ENCODE results near the gene CASP8AP2. TPM values are rescaled to one million over a fixed set of nuclear protein-coding genes. Genes with fewer than 3 reads are reported as not detected.
A peak's percentile ranks its signal among the peaks of the same experiment; 100 is the strongest.

CASP8AP2 gene
- total and polyA plus RNA-seq, 9 of the 15 experiments (the other 6 are each of a cell fraction or from before 2014, with no cell fraction given) = 10.6 to 30.0 (median 19.1) TPM

DNA sequence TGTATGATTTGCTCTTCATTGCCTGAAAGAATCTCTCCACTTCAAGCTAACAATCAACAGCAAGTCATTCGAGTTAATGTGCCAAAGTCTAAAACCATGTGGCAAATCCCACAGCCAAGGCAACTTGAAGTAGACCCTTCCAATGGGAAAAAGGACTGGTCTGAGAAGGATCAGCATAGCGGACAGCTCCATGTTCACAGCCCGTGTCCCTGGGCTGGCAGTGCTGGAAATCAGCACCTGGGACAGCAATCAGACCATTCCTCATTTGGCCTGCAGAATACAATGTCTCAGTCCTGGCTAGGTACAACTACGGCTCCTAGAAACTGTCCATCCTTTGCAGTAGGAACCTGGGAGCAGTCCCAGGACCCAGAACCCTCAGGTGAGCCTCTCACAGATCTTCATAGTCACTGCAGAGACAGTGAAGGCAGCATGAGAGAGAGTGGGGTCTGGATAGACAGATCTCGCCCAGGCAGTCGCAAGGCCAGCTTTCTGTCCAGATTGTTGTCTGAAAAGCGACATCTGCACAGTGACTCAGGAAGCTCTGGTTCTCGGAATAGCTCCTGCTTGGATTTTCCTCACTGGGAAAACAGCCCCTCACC, 65.7 kb downstream of the CASP8AP2 start (continued):
- TF ChIP-seq TEAD1 (CRISPR knock-in tag; IDR thresholded peaks at IDR 0.05) = peak in 1 of 2 experiments; percentile 71; a peak in 1 of 4 replicates
- no peak for TF ChIP-seq XRCC3 (IDR thresholded peaks at IDR 0.05)
- no peak for TF ChIP-seq CAMTA2 (CRISPR knock-in tag; conservative IDR thresholded peaks at IDR 0.05)
- peak; percentile 36; the same call in 1 of the 2 replicates for TF ChIP-seq ZNF197 (CRISPR knock-in tag; IDR thresholded peaks at IDR 0.05; ENCODE audit: low read depth)
- peak in 1 of 2 experiments; percentile 92; a peak in 1 of 4 replicates for TF ChIP-seq SIN3A (IDR thresholded peaks at IDR 0.05; ENCODE audit: borderline replicate concordance in 2 of 2, control insufficient read depth in 1 of 2, low read depth in 2 of 2, low read length in 2 of 2)
- TF ChIP-seq HDAC1 (IDR thresholded peaks at IDR 0.05) = peak in 1 of 2 experiments; percentile 38; a peak in 1 of 4 replicates
- no peak for TF ChIP-seq NFATC3 (IDR thresholded peaks at IDR 0.05)
- TF ChIP-seq, protein P1, sequence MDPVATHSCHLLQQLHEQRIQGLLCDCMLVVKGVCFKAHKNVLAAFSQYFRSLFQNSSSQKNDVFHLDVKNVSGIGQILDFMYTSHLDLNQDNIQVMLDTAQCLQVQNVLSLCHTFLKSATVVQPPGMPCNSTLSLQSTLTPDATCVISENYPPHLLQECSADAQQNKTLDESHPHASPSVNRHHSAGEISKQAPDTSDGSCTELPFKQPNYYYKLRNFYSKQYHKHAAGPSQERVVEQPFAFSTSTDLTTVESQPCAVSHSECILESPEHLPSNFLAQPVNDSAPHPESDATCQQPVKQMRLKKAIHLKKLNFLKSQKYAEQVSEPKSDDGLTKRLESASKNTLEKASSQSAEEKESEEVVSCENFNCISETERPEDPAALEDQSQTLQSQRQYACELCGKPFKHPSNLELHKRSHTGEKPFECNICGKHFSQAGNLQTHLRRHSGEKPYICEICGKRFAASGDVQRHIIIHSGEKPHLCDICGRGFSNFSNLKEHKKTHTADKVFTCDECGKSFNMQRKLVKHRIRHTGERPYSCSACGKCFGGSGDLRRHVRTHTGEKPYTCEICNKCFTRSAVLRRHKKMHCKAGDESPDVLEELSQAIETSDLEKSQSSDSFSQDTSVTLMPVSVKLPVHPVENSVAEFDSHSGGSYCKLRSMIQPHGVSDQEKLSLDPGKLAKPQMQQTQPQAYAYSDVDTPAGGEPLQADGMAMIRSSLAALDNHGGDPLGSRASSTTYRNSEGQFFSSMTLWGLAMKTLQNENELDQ (CRISPR knock-in tag; IDR thresholded peaks at IDR 0.05; ENCODE audit: borderline replicate concordance) = no peak
- TF ChIP-seq TAF15 (IDR thresholded peaks at IDR 0.05; ENCODE audit: low read depth, low read length) = no peak
- TF ChIP-seq SAFB2 (IDR thresholded peaks at IDR 0.05; ENCODE audit: borderline replicate concordance, low read depth, low read length, severe bottlenecking) = no peak
- no peak for TF ChIP-seq ZNF3 (CRISPR knock-in tag; IDR thresholded peaks at IDR 0.05)
- no peak for TF ChIP-seq SAFB (IDR thresholded peaks at IDR 0.05; ENCODE audit: borderline replicate concordance, low read depth, low read length)
- TF ChIP-seq, protein P2, sequence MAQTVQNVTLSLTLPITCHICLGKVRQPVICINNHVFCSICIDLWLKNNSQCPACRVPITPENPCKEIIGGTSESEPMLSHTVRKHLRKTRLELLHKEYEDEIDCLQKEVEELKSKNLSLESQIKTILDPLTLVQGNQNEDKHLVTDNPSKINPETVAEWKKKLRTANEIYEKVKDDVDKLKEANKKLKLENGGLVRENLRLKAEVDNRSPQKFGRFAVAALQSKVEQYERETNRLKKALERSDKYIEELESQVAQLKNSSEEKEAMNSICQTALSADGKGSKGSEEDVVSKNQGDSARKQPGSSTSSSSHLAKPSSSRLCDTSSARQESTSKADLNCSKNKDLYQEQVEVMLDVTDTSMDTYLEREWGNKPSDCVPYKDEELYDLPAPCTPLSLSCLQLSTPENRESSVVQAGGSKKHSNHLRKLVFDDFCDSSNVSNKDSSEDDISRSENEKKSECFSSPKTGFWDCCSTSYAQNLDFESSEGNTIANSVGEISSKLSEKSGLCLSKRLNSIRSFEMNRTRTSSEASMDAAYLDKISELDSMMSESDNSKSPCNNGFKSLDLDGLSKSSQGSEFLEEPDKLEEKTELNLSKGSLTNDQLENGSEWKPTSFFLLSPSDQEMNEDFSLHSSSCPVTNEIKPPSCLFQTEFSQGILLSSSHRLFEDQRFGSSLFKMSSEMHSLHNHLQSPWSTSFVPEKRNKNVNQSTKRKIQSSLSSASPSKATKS (CRISPR knock-in tag; IDR thresholded peaks at IDR 0.05) = no peak
- TF ChIP-seq PRMT5 (CRISPR knock-in tag; IDR thresholded peaks at IDR 0.05) = 0 out of 2 replicates have a peak, but pooled peaks have one; percentile 20
- TF ChIP-seq ZNF354B (CRISPR knock-in tag; IDR thresholded peaks at IDR 0.05) = no peak
- TF ChIP-seq GABPA (tag; conservative IDR thresholded peaks at IDR 0.05; ENCODE audit: low read depth) = no peak
- no peak for TF ChIP-seq TCF3 (CRISPR knock-in tag; IDR thresholded peaks at IDR 0.05)

All from K562 (cell line).